Measurements from ENCODE around the gene DPY19L1.
"Not testable (repeated sequence)": the region's sequence is repeated elsewhere in the genome, so short reads cannot be mapped to it uniquely, and the experiment has no call there.

DPY19L1 gene

GRCh38 chr7:34878944-34879735 lies 158.1 kb downstream of the DPY19L1 start:
- not testable (repeated sequence) for FAIRE-seq; DNase-seq (ENCODE audit: insufficient read length, low spot score)

All from GM19239 (cell line).